ENCODE measurements around the gene RPAIN. TPM values are rescaled to one million over a fixed set of nuclear protein-coding genes. Genes with fewer than 3 reads are reported as not detected.

RPAIN gene
- total and polyA plus RNA-seq, 2 donors (not counting 1 experiment from before 2014, with no cell fraction given) = 73.9 to 125 TPM

GRCh38 chr17:5468075-5468473 lies 48.1 kb downstream of the RPAIN start:
- Mint-ChIP-seq H3K9me3 (ENCODE audit: insufficient read depth) (no peaks in the 10 kb centered on the region), H3K4me1 (peaks cover 29% of the 10 kb centered on the region), H3K27me3 (no peaks in the 10 kb centered on the region), H3K4me3 (peak overlapping the region; percentile 90), H3K27ac (peak overlapping the region; percentile 32)
- ATAC-seq (ENCODE audit: low read depth) (no peak), DNase-seq (no peak)
- peak overlapping the region; percentile 85 for H3K9ac ChIP-seq (ENCODE audit: low read length)
- ChIA-PET POLR2A (interaction anchor here (0.9 to 1.7 kb wide), 2 partner anchors 18 to 49 kb away, joined by 4 to 14 read pairs; partner anchors contain the start of genes DERL2, MIS12 and NUP88), CTCF (interaction anchor here (1.8 kb wide), 2 partner anchors 17 to 29 kb away, joined by 6 to 11 read pairs; partner anchors contain the start of gene C1QBP)
- peaks cover 11 to 20% of the 10 kb centered on the region in 2 donors for H3K4me1 ChIP-seq (ENCODE audit: control insufficient read depth in 2 of 2, insufficient read depth in 2 of 2, low read length in 2 of 2)
- peak overlapping the region; percentile 89 for H3K4me2 ChIP-seq (replicated peaks; ENCODE audit: low read depth, low read length, poor library complexity, severe bottlenecking)
- peak overlapping the region; percentile 61 to 94 (median 86) for H3K4me3 ChIP-seq (ENCODE audit: control extremely low read depth in 1 of 5, extremely low read depth in 1 of 5, insufficient read depth in 1 of 5, low read depth in 2 of 5, low read length in 4 of 5)
- TF ChIP-seq CTCF (IDR thresholded peaks at IDR 0.05) (no peak), EZH2 (IDR thresholded peaks at IDR 0.05; ENCODE audit: borderline replicate concordance, insufficient read depth, low read depth, low read length, poor library complexity, severe bottlenecking) (no peak)
- H3K9me3 ChIP-seq (ENCODE audit: control extremely low read depth in 1 of 3, control insufficient read depth in 2 of 3, insufficient read depth in 1 of 3, low read length in 2 of 3) = no peaks in the 10 kb centered on the region
- H3K27me3 ChIP-seq (replicated peaks in 1 of 4; ENCODE audit: control extremely low read depth in 1 of 4, control insufficient read depth in 3 of 4, insufficient read depth in 4 of 4, low read length in 3 of 4) = no peaks in the 10 kb centered on the region
- peak overlapping the region in 1 of 2 donors; percentile 60 for H3K27ac ChIP-seq (ENCODE audit: low read length in 2 of 2)
- peak overlapping the region; percentile 78 for H2AFZ ChIP-seq (ENCODE audit: insufficient read depth, low read depth, low read length, poor library complexity, severe bottlenecking)
- peaks cover 6% of the 10 kb centered on the region for H4K20me1 ChIP-seq (ENCODE audit: control insufficient read depth, insufficient read depth, low read length, poor library complexity, severe bottlenecking)
- H3K79me2 ChIP-seq (ENCODE audit: control insufficient read depth, insufficient read depth, low read length) = peaks cover 63% of the 10 kb centered on the region
- H3K36me3 ChIP-seq (replicated peaks in 1 of 2; ENCODE audit: control extremely low read depth in 1 of 2, control insufficient read depth in 1 of 2, extremely low read depth in 1 of 2, insufficient read depth in 2 of 2, low read length in 1 of 2) = peaks cover 0 to 2% of the 10 kb centered on the region in 2 experiments
- intact Hi-C loops (cut with micrococcal nuclease) = no loop called here
- WGBS (ENCODE audit: insufficient coverage) = under 1% methylated on average over 17 of the region's 17 CpGs

GRCh38 chr17:5472511-5472910 lies 52.5 kb downstream of the RPAIN start:
- ChIA-PET POLR2A (no interaction called here), CTCF (no interaction called here)
- Histone ChIP-seq H3K4me1 (ENCODE audit: control insufficient read depth in 2 of 2, insufficient read depth in 2 of 2, low read length in 2 of 2) (peaks cover 4 to 13% of the 10 kb centered on the region in 2 donors), H3K9ac (ENCODE audit: low read length) (no peak overlapping the region), H3K27me3 (replicated peaks in 1 of 4; ENCODE audit: control extremely low read depth in 1 of 4, control insufficient read depth in 3 of 4, insufficient read depth in 4 of 4, low read length in 3 of 4) (no peaks in the 10 kb centered on the region), H3K4me2 (replicated peaks; ENCODE audit: low read depth, low read length, poor library complexity, severe bottlenecking) (no peak overlapping the region), H3K4me3 (ENCODE audit: control extremely low read depth in 1 of 5, extremely low read depth in 1 of 5, insufficient read depth in 1 of 5, low read depth in 2 of 5, low read length in 4 of 5) (no peak overlapping the region), H3K79me2 (ENCODE audit: control insufficient read depth, insufficient read depth, low read length) (peaks cover 25% of the 10 kb centered on the region), H3K9me3 (ENCODE audit: control extremely low read depth in 1 of 3, control insufficient read depth in 2 of 3, insufficient read depth in 1 of 3, low read length in 2 of 3) (peaks cover 0 to 1% (median 0%) of the 10 kb centered on the region in 3 donors), H2AFZ (ENCODE audit: insufficient read depth, low read depth, low read length, poor library complexity, severe bottlenecking) (no peak overlapping the region), H3K36me3 (replicated peaks in 1 of 2; ENCODE audit: control extremely low read depth in 1 of 2, control insufficient read depth in 1 of 2, extremely low read depth in 1 of 2, insufficient read depth in 2 of 2, low read length in 1 of 2) (peaks cover 12 to 36% of the 10 kb centered on the region in 2 experiments), H4K20me1 (ENCODE audit: control insufficient read depth, insufficient read depth, low read length, poor library complexity, severe bottlenecking) (peaks cover 5% of the 10 kb centered on the region), H3K27ac (ENCODE audit: low read length in 2 of 2) (no peak overlapping the region)
- no peak overlapping the region for H3K27ac Mint-ChIP-seq
- H3K4me3 Mint-ChIP-seq = no peak overlapping the region
- no peak for TF ChIP-seq EZH2 (IDR thresholded peaks at IDR 0.05; ENCODE audit: borderline replicate concordance, insufficient read depth, low read depth, low read length, poor library complexity, severe bottlenecking)
- no peak for TF ChIP-seq CTCF (IDR thresholded peaks at IDR 0.05)
- no peak for ATAC-seq (ENCODE audit: low read depth)
- peaks cover 17% of the 10 kb centered on the region for H3K4me1 Mint-ChIP-seq
- no peaks in the 10 kb centered on the region for H3K9me3 Mint-ChIP-seq (ENCODE audit: insufficient read depth)
- no peak for DNase-seq
- no CpG with 5 or more reads among the region's 3 CpGs for WGBS (ENCODE audit: insufficient coverage)
- H3K27me3 Mint-ChIP-seq = no peaks in the 10 kb centered on the region
- intact Hi-C loops (cut with micrococcal nuclease) = no loop called here

All from B cell (primary cell).